ENCODE measurements around the gene LIPA.
A peak's percentile ranks its signal among the peaks of the same experiment; 100 is the strongest.
"Not testable (repeated sequence)": the region's sequence is repeated elsewhere in the genome, so short reads cannot be mapped to it uniquely, and the experiment has no call there.

Gene LIPA

DNA sequence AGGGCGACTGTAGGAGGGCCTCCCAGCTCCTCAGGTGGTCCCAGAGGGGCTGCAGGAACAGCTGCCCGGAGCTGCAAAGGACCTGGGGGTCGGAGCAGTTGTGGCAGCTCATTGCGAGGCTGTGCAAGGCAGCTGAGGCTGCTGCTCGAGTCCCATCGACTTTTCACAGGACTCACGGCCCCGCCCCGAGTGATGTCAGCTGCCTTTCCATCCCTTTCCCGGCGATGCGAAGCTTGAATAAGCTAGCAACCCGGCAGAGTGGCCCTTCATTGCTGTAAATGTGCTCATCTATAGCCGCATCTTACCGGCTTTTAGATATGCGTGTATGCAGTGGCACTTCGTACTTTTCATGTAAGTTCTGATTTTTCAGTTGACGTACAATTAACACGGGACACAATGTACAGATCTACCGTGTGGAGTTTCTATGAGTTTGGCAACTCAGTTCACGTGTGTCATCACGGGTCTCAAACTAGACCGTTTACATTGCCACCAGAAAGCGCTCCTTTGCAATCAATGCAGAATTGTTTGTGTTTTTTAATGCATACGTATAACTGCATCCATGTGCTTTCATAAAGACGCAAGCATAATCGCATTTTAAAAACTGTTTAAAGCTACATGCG is 44.3 kb downstream of the LIPA start, which contains the start of gene CH25H:
Gene CH25H (minus strand): TSS at position 137 of the 620 bp plus-strand sequence. CDS start 25 bp downstream, at position 112.
- peak in 1 of 2 experiments; percentile 5 for DNase-seq

DNA sequence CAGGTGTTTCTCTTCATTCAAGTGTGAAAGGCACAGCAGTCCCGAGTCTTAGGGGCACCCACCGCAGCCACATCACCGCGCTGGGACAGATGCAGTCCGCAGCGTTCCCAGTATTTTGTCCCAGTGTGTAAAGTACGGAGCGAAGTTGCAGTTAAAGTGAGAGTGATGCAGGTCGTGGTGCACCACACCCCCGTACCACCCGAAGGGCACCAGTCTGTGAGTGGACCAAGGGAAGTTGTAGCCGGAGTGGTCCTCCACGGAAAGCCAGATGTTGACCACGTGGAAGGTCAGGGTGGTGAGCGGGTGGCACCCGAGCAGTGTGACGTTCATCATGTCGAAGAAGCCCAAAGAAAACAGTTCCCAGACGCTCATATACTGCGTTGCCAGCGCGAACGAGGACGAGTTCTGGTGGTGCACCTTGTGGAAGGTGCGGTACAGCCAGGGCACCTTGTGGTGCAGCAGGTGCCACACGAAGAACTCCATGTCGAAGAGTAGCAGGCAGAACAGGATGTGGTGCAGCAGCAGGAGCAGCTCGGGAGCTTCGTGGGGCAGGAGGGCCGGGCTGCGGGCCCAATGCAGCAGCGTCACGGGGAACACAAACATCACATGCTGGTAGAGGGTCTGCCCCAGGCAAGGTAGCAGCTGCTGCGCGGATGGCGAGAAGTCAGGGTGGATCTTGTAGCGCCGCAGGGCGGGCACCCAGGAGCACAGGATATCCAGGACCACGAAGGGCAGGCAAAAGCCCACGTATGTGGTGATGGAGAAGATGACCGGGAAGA is 45.0 kb downstream of the LIPA start:
- DNase-seq: no peak

DNA sequence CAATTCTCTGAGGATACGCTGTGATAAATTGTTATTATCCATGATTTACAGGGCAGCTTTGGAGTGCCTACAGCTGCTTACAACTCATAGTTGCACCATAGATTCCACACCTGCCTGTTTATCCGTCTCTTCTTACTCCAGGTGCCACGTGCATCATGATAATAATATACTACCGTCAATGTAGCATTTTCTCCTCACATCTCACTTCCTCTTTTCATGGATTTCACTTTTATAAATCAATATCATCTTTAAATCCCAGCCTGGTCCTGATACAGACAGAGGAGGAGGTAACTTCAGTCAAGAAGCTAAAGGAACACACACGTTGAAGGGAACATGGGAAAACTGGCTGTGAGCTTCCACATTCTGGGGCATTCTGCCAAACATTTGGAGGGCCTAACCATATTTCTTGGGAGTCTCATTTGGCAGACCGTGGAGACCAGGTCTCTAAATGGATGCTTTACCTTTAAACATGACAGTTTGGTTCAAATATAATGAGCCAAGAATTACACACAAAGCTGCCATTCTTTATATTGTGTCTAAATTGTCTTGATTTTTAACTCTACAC is 46.9 kb downstream of the LIPA start:
- DNase-seq: peak in 1 of 2 experiments; percentile 5

DNA sequence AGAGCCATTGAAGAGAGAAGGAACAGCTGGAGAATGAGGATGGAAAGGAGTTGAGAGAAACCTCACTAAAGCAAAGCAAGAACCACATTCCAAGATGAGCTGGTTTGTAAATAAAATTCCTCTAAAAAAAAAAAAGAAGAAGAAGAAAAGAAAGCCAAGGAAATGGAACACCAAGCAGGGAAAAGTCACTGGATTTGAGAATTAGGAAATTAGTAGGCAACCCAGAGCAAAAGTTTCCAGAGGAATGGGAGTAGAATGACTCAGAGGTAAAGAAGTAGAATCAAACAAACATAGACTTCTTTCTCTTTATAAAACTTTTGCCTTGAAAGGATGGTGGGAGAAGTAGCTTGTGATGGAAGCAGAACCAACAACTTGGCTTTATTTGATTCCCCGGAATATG is 48.3 kb downstream of the LIPA start:
- DNase-seq: no peak

DNA sequence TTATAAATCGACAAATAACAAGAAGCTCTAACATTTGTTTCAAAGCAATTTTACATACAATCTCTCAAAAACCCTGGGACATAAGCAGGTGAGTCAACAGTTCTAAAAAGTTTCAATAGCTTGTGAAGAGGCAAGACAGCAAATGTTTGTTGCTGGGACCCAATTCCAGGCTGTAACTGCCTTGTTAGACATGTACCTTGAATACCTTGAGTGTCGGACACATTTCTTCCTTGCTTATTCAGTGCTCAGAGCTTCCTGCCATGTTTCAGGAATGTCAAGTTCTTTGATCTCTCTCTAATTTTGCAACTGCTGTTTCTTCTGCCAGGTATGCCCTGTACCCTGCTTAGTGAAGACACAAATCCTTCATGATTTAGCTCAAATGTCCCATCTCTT is 49.5 kb downstream of the LIPA start:
- no peak for DNase-seq

DNA sequence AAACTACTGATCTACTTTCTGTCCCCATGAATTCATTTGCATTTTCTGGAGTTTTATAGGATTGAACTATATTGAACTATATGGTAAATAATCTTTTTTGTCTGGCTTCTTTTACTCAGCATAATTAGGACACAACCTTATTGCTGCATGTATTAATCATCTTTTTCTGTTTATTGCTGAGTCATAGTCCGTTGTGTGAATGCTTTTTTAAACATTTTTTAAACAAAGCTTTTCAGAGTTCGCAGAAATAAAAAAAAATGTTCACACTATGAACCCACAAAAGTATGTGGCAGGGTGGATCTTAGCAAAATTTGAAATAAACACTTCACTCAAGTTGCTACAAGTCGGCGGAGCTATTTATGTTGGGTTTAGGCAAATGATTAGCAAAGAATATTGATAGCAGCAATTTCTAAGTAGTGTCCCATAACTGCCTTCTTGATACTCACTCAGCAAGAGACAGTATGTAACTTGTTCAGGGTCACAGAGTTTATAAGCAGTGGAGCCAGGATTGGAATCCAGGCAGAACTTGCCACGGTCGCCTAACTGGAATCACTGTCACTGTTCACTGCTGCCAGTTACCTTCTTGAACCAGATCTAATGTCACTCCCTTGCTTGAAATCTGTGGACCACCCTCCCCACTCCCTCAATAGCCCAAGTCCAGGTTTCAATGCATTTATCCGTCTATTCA is 50.1 kb downstream of the LIPA start:
- no peak for DNase-seq

DNA sequence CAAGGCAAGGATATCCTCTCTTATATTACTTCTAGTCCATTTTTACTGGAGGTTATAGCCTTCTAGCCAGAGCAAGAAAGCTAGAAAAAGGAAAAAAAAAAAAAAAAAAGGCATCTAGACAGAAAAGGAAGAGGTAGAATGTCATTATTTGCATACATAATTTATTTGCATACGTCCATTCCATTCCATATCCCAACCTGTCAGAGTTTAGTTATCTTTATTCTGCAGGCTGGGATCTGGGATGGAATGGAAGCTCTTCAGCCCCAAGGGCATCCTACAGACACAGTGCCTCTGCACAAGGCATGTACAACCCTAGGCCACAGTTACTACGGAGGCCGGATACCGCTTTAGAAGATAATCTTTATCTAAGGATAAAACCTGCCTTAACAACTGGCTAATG is 54.1 kb downstream of the LIPA start:
- no peak for DNase-seq

DNA sequence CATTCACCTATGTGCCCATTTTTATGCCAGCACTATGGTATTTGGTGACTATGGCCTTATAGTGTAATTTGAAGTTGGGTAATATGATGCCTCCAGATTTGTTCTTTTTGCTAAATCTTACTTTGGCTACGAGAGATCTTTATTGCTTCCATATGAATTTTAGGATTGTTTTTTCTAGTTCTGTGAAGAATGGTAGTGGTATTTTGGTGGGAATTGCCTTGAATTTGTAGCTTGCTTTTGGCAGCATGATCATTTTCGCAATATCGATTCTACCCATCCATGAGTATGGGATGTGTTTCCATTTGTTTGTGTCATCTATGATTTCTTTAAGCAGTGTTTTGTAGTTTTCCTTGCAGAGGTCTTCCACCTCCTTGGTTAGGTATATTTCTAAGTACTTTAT is 60.3 kb downstream of the LIPA start:
- DNase-seq: not testable (repeated sequence)

DNA sequence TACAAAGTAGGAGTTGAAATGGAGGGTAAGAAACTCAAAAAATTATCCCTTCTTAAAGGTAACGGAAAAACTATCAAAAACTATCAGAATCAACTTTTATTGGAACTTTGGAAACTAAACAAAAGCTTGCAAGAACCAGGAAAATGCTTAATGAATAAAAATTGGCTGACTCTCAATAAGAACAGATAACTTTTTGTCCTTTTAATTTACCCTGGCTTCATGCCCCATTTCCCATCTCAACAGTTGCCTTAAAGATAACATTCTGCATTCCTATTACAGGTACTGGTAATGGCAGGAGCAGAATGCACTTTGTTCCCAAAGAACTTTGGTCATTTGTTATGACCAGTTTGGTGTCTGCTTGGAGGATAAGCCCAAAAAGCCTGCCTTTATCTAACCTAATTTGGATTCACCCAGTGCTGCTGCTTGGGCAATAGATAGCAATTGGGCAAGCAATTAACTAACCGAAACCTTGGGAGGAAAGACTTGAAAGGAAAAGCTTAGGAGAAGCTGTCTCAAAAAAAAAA is 62.3 kb downstream of the LIPA start:
- no peak for DNase-seq

DNA sequence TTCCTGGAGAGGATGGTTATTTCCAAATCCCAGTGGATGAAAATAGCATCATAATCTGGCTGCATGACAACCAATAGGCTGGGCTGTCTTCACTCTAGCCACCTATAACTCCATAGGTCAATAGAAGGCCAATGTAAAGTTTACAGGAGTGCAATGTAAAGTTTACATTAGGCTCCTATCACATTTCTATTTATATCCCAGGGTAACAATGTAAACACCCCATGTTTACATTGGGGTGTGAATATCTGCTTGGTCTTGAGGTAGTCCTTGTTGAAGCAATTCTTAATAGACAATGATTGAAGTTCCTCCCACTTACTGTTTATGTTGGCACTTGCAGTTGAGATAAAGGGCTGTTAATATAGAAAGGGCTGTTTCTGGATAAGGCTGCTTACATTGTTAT is 65.9 kb downstream of the LIPA start:
- DNase-seq: no peak

DNA sequence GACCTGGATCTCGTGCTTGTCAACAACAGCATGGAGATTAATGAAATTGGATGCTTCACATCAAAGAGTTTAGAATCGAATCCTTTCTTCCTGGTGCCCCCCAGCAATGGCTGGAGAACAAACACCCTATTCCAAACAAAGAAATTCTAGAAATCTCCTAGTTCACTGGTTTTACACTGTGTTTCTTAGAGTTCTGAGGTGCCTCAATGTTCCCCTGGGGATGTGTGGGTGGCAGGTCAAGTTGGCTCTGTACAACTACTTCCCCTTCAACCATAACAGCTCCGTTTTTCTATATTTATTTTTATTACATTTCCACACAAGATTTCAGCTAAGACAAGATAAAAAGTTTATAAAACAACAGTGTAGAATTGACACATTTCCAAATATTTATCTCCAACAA is 66.9 kb downstream of the LIPA start:
- DNase-seq: no peak

DNA sequence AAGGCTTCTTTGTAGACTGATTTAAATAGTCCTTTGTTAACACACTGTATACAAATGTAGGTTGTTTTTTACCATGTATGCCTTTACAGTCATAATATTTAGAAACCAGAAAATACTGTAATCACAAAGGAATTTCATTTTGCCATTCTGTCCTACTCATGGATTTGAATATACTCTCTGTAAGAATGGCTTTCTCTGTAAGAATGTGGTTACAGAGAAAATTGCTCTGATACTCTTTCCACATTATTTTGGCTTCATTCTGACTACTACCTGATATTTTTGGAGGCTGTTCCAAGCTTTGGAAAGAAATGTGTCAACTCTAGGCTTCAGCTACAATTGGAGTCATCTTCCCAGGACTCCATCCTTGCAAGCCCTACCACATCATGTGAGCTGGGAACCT is 68.0 kb downstream of the LIPA start:
- no peak for DNase-seq

DNA sequence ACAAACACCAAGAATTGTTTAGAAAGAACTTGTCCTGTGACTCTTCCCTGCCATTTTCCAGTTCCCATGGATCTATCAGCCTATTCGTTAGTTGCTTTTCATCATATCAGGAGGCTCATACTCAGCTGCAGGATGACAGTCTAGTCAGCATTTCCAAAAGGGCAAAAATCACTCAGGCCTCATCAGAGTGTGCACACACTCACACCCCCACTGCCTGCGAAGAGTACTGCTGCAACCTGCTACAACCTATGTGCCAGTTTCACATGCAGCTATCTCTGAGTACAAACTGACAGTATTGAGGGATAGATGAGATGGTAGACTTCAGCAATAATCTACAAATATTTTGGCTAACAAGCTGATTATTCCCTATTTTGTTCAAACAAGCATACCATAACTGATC is 68.7 kb downstream of the LIPA start:
- DNase-seq: no peak

DNA sequence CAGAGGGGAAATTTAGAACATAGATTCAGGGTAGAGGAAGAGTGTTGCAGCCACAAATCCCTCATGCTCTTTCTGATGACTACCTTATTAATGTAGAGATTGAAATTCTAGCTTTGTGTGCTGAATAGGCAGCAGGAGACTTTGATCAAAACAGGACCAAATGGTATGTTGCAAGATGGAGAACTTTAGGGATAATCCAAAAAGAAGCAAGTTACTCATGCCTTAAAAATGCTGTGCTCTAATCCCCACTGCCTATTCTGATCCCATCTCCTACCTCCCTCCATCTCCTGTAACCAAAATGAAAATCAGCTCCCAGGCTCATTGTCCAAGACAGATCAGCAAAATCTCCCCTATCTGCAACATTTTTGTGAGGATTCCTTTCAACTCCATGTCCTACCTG is 75.8 kb downstream of the LIPA start:
- no peak for DNase-seq

DNA sequence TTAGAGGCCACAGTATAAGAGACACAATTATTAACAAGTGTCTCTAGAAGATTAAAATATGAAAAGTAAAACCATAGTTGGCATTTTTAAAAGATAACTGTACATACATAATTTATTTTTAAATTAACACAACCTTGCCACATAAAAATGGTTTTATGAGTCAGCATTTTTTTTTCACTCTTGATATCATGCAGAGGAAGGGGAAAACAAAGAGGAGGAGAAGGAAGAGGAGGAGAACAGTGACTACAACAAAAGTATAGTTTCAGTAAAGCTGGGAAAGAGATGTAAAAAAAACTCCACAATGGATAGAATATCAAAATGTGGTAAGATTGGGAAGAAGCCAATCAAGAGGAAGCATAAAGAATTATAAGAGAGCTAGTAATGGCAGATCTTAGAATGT is 78.5 kb downstream of the LIPA start:
- DNase-seq: no peak

DNA sequence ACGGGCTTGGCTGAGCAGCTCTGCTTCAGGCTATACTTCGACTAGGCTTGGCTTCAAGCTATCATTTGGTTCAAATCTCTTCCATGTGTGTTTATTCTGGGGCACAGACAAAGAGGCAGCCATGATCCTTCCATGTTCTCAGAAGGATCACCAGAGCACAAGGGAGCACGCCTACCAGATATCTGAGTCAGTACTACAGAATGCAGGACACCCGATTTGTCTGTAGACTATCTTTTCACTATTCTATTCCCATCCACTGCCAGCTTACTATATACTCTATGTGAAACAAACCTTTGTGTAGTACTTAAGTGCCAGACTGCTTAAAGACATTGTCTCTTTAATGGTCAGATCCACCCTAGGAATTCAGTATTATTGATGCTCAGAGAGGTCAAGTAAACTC is 79.6 kb downstream of the LIPA start:
- no peak for DNase-seq

DNA sequence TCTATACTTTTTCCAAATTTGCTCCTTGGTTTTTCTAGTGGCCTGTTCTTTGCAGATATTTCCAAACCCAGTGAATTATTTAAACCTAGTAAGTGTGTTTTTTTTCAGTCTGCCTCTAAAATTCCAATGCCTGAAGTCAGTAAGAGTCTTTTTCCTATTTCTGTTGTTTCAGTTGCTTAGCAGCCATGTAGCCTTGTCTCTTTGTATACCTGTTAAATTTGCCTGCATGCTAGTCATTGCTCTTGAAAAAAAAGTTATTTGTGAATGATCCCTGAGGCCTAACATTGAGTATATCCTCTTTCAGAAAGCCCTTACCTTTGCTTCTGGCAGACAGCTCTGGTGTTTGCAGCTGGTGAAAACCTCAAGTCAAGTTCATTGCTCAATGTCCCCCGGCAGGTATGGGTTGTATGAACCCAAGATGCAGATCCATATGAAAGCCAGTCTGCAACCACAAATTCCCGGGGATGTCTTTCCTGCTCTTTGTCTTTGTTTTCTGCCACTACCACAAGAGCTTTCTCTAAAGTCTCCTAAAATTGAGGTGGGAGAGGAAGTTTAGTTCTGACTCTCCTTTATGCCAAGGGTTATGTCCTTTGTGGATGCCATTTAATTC is 80.2 kb downstream of the LIPA start:
- no peak for DNase-seq

DNA sequence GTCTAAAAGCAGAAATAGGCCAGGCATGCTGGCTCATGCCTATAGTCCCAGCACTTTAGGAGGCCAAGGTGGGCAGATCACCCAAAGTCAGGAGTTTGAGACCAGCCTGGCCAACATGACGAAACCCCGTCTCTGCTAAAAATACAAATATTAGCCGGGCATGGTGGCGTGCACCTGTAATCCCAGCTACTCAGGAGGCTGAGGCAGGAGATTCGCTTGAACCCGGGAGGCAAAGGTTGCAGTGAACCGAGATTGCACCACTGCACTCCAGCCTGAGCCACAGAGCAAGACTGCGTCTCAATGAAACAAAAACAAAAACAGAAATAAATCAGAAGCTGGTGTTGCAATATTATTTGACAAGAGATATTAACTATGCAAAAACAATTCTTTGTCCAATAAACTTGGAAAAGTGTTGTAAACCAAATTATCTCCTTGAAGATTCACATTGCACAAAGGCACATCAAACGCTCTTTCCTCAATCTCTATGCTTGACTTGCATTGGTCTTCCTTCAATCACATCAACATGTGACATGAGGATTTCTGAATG is 83.1 kb downstream of the LIPA start:
- DNase-seq: not testable (repeated sequence)

DNA sequence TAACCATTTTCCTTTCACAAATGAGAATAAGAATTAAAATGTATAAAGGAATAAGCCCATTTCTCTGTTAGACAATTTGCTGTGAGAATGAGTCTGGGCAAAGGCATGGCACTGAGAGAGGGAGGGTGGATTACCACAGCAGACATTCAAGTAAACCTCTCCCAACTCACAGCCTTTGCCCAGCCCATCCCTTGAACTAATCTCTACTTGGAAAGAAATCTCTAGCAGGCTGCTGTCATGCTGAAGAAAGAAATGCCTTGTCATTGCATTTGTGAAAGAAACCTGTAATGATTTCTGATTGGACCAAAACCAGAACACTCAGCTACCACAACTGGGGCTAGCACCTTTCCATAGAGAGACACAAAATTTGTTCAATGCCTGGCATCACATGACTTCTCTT is 83.7 kb downstream of the LIPA start:
- no peak for DNase-seq

DNA sequence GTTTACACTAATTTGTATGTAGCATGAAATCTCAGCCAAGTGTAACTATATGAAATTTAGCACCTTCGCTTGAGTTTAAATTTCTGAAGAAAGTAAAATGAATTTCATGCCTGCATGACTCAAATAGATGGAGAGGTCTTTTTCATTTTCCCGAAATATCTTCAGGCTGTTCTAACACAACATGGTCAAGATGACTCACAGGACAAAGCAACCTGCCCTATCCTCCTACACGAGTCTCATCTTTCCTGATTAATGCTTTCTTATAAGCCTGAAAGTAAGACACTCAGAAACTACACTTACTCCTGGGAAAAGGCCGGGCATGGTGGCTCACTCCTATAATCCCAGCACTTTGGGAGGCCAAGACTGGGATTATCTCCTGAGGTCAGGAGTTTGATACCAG is 85.7 kb downstream of the LIPA start:
- no peak for DNase-seq

DNA sequence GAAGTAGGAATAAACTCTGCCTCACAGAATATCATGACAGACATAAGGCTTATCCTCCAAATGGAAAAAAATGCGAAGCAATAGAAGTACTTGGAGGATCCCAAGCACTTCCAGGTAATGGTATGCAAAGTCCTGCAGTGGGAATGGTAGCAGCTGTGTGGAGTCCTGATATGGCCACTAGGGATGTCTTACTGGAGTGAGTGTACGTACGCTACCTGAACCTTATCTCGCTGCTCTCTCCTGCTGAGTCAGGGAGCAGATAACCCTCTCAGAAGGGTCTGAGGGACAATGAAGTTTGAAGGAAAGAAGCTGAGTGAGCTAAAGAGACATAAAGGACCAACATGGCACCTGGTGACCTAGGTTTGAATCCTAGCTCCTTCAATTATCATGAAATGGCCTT is 86.7 kb downstream of the LIPA start:
- no peak for DNase-seq

DNA sequence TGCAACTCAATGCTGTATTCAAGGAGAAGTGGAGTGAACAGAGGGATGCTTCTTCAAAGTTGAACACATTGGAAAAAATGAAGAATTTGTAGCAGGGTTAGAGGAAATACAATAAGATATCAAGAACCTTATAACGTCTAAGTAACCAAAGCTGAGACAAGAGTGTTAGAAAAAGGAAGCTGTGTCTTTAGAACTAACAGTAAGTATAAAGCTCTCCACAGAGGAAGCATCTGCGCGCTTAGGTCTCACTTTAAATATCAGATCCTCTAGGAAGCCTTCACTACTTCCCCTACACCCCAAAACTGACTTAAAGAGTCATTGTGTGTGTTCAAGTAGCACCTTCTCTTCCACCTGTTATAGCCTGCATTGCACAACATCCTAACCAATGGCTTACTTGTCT is 87.5 kb downstream of the LIPA start:
- no peak for DNase-seq

All from NCI-H446 (cell line).